HG03108 (cell line): ENCODE measurements around the gene LAPTM4A.
A peak's percentile ranks its signal among the peaks of the same experiment; 100 is the strongest.

Experiments
- ATAC-seq: cut with Tn5 transposase; IDR thresholded peaks from one replicate; pipeline ENCODE4 v1.9.1; 2021; ENCODE audit warnings: moderate library complexity; ENCODE audit not compliant: unreplicated experiment

The LAPTM4A gene

GRCh38 chr2:19989342-19989666 lies 62.1 kb downstream of the LAPTM4A start:
- ATAC-seq: no peak

- no peak for ATAC-seq
Measured at GRCh38 chr2:19988600-19988999, 62.8 kb downstream of the LAPTM4A start.

- ATAC-seq: peak; percentile 77
Measured at GRCh38 chr2:19987936-19988335, 63.5 kb downstream of the LAPTM4A start.
